H1 (cell line): Measurements from ENCODE around the gene MAP2K2. TPM values are rescaled to one million over a fixed set of nuclear protein-coding genes. Genes with fewer than 3 reads are reported as not detected.

Experiments
- BACH1 ChIP-seq: IDR thresholded peaks from 2 replicates; pipeline ENCODE4 v1.6.1; 2012; ENCODE audit warnings: low read length, improper control_type of control experiment
- CBX8 ChIP-seq: fragments of 300-800, 300-1000 bp; sonication (generic); IDR thresholded peaks from 2 replicates; pipeline ENCODE4 v1.7.1; 2016; ENCODE audit warnings: low read depth, low read length, borderline replicate concordance
- CHD7 ChIP-seq: fragments of 300-600 bp; sonication (generic); IDR thresholded peaks from 2 replicates; pipeline ENCODE4 v1.7.1; 2012; ENCODE audit warnings: low read length, moderate library complexity, mild to moderate bottlenecking, inconsistent platforms; ENCODE audit not compliant: insufficient replicate concordance
- CREB1 ChIP-seq: IDR thresholded peaks from 2 replicates; pipeline ENCODE4 v1.6.1; 2012; ENCODE audit warnings: inconsistent platforms
- CTCF ChIP-seq, 3 experiments: IDR thresholded peaks; 1 replicate in 2 of 3; 2 replicates in 1 of 3; pipeline versions ENCODE4 v1.5.1 to v1.6.1; 2011; ENCODE audit warnings: low read length in 3 of 3, mild to moderate bottlenecking in 3 of 3, inconsistent platforms in 2 of 3, low read depth in 1 of 3, moderate library complexity in 1 of 3; ENCODE audit not compliant: insufficient read depth in 1 of 3; ENCODE audit errors: control extremely low read depth in 1 of 3
- GABPA ChIP-seq: IDR thresholded peaks from 2 replicates; pipeline ENCODE4 v1.6.1; 2011; ENCODE audit warnings: mild to moderate bottlenecking, low read length, moderate library complexity, borderline replicate concordance; ENCODE audit not compliant: insufficient read depth
- MAX ChIP-seq: IDR thresholded peaks from 2 replicates; pipeline ENCODE4 v1.6.1; 2012; ENCODE audit warnings: inconsistent platforms
- USF2 ChIP-seq: IDR thresholded peaks from 2 replicates; pipeline ENCODE4 v1.6.1; 2011; ENCODE audit warnings: low read length, improper control_type of control experiment
- polyA plus RNA-seq, 7 experiments: library from polyadenylated mRNA; depleted of rRNA in 3 of 7; stranded (reverse) in 5 of 7; unstranded in 2 of 7; fragments of >200 nt in 5 of 7; fragments of 200-250 nt in 2 of 7; gene quantifications; 1 replicate in 5 of 7; 2 replicates in 1 of 7; 4 replicates in 1 of 7; pipeline versions ENCODE4 v1.2.1 to v1.2.3, GENCODE V29; 2011 to 2013; ENCODE audit warnings: missing spikeins in 2 of 7, mixed read lengths in 2 of 7
- total RNA-seq: library from RNA; stranded (reverse); fragmentation: NEBNext Ultra II Directional; extraction: Animal tissue kit (Norgen Biotek cat#: 25700); gene quantifications from 2 replicates; pipeline ENCODE4 v1.2.1, GENCODE V29; 2021

Gene MAP2K2
- total and polyA plus RNA-seq, 2 of the 8 experiments (the other 6 are each of a cell fraction or from before 2014, with no cell fraction given) = 111 to 162 TPM

GRCh38 chr19:4089946-4090345 is 34.0 kb downstream of the MAP2K2 start (continued):
- TF ChIP-seq CHD7 (no peak), BACH1 (no peak), CREB1 (no peak), CTCF (IDR thresholded peaks at IDR 0.05; ENCODE audit: control extremely low read depth in 1 of 3, insufficient read depth in 1 of 3, low read depth in 1 of 3, low read length in 3 of 3) (no peak), CBX8 (no peak), MAX (no peak), USF2 (no peak), GABPA (no peak)
